GM23248 (cell line): ENCODE results near the gene PRSS27.

ENCODE experiments used
- EZH2 ChIP-seq: fragments of 200-600 bp; sonication (generic); IDR thresholded peaks from 2 replicates; pipeline ENCODE4 v1.6.1; 2018; ENCODE audit warnings: antibody characterized with exemption, mild to moderate bottlenecking; ENCODE audit not compliant: insufficient read depth, poor library complexity, severe bottlenecking
- EZH2phosphoT487 ChIP-seq: fragments of 200-600 bp; sonication (generic); IDR thresholded peaks from 2 replicates; pipeline ENCODE4 v1.6.1; 2018; ENCODE audit warnings: antibody characterized with exemption, moderate library complexity, mild to moderate bottlenecking, low read depth; ENCODE audit not compliant: insufficient read depth

DNA sequence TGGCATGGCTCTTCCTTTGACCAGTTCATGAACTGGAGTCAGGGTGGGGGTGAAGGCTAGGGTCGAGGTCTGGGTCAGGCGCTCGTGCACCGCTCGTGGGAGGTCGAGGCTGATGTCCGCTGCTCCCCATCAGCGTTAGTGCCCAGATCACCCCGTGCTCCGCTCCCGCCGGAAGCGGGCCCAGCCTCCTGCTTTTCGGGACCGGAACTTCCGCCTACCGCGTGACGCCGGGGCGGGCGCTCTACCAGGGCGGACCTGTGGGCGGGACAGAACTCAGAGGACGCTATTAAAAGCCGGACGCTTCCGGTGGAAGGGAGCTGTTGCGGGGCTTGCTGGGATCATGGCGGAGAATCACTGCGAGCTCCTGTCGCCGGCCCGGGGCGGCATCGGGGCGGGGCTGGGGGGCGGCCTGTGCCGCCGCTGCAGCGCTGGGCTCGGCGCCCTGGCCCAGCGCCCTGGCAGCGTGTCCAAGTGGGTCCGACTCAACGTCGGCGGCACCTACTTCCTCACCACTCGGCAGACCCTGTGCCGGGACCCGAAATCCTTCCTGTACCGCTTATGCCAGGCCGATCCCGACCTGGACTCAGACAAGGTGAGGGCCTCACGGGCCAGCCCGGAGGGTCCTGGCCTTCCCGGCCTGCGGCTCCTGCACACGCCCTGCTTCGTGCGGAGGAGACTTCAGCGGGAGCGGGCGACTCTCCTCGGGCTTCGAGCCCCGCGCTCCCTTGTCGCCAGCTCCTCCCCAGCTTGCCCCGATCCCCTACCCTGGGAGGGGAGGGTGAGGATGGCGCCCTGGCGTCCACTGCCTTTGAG, 37.6 kb downstream of the PRSS27 start, which contains the start of gene KCTD5:
- no peak for TF ChIP-seq EZH2phosphoT487
- no peak for TF ChIP-seq EZH2
